Stimulated activated effector memory CD8-positive, alpha-beta T cell treated with anti-CD3 and anti-CD28 coated beads, Interleukin-12 subunit alpha, Interleukin-12 subunit beta, amount 100 ng/mL, for 72 hours (primary cell): ENCODE measurements around the gene SDSL.

Experiments used
- ATAC-seq: fragments of 150-1000 bp; cut with Tn5 transposase; 2 replicates; pipeline ENCODE4 v1.10.0; 2021
- DNase-seq, 2 donors: peaks; one replicate each; pipeline ENCODE4 v3.0.0; 2021 to 2022; ENCODE audit warnings: low spot score in 2 of 2
- H3K27ac Mint-ChIP-seq: one replicate; pipeline ENCODE4 v1.8.0; 2022; ENCODE audit warnings: mild to moderate bottlenecking, mixed read lengths
- H3K36me3 Mint-ChIP-seq: one replicate; pipeline ENCODE4 v1.8.0; 2022; ENCODE audit warnings: mild to moderate bottlenecking, mixed read lengths
- H3K4me1 Mint-ChIP-seq: one replicate; pipeline ENCODE4 v1.8.0; 2022; ENCODE audit warnings: mixed read lengths
- H3K4me3 Mint-ChIP-seq: one replicate; pipeline ENCODE4 v1.8.0; 2022; ENCODE audit warnings: mild to moderate bottlenecking, mixed read lengths
- H3K9me3 Mint-ChIP-seq: one replicate; pipeline ENCODE4 v1.8.0; 2022; ENCODE audit warnings: mixed read lengths

Gene SDSL

DNA sequence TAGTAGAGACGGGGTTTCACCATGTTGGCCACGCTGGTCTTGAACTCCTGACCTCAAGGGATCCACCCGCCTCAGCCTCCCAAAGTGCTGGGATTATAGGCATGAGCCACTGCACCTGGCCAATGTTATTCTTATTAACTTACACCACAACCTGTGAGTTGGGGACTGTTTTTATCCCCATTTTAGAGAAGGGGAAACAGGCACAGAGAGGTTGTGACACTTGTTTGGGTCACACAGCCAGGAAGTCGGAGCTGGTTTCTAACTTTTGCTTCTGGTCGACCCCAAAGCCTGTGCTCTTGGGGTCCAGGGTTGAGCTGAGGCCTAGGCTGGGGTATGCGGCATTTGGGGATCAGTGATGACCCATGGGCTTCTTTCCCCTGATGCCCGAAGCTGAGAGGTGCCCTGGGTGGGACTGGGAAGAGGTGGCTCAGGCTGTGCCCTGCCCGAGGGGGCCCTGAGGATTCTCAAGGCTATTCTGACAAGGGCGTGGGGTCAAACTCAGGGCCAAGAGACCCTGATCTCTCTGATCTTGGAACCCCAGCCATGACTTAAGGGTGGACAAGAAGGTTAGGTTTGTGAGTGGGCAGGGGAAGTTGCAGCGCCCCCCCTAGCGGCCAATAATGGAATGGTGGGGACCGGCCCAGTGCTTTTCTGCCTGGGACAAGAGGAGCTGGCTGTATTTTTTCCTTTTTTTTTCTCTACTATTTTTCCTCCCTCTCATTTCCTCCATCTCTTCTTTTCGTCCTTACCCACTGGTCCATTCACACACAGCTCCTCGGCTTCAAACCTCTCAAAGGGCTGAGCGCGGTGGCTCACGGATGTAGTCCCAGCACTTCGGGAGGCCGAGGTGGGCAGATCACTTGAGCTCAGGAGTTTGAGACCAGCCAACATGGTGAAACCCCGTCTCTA is 3.0 kb downstream of the SDSL start:
- no peaks in the 10 kb centered on the region for H3K36me3 Mint-ChIP-seq
- H3K27ac Mint-ChIP-seq, result no peak overlapping the region
- peaks cover 7% of the 10 kb centered on the region for H3K4me1 Mint-ChIP-seq
- ATAC-seq (peak; percentile 47), DNase-seq (peak; percentile 44 to 81)
- H3K9me3 Mint-ChIP-seq, result no peaks in the 10 kb centered on the region
- H3K4me3 Mint-ChIP-seq, result no peak overlapping the region

DNA sequence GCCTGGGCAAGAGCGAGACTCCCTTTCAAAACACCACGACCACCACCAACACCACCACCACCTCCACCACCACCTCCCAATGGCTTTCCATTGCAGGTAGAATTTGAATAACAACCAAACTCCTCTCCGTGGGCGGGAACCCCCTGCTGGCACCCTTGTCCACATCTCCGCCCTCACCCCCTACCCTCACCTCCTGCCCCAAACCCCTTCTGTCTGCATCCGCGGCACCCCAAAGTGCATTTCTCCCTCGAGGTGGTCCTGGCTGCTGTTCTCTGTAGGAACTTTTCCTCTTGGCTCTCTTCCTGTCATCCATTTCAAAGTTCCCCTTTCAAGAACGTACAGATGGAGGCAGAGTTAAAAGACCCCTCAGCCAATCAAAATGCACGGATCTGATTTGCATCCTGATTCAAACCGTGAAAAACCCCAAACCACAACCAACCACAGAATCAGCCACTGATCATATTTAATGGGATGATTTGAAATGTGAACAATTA is 3.8 kb downstream of the SDSL start:
- Mint-ChIP-seq H3K4me3 (no peak overlapping the region), H3K36me3 (no peaks in the 10 kb centered on the region), H3K9me3 (no peaks in the 10 kb centered on the region), H3K27ac (no peak overlapping the region), H3K4me1 (peaks cover 7% of the 10 kb centered on the region)
- DNase-seq (no peak), ATAC-seq (no peak)

DNA sequence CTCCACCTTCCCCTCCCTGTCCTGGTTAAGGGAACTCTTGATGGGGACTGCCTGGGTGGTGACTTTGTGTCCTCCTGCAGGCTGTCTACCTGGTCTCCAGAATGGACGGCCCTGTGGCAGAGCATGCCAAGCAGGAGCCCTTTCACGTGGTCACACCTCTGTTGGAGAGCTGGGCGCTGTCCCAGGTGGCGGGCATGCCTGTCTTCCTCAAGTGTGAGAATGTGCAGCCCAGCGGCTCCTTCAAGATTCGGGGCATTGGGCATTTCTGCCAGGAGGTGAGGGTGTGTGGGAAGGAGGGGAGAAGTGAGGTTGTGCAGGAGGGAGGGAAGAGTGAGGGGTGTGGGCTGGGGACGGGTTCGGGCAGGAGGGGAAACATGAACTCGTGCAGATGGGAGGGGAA is 5.7 kb downstream of the SDSL start:
- DNase-seq, result no peak
- Mint-ChIP-seq H3K4me3 (no peak overlapping the region), H3K36me3 (no peaks in the 10 kb centered on the region), H3K4me1 (no peaks in the 10 kb centered on the region), H3K27ac (no peak overlapping the region), H3K9me3 (no peaks in the 10 kb centered on the region)
- no peak for ATAC-seq

DNA sequence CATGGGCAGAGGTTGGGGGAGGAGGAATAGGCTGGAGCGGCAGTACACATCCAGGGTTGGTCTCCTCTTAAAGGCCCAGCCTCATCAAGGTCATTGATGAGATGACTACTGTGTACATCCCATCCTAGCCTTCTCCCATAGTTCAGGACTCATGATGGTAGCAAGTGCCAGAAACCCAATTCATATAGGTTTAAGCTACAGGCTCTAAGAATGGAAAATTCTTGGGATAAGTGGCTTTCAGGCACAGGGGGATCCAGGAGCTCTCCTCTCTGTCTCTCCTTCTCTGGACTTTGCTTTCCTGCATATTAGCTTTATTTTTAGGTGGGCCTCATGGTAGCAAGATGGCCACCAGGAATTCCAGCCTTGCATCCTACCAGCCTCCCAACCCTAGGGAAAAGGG is 6.3 kb downstream of the SDSL start:
- DNase-seq (no peak), ATAC-seq (no peak)
- Mint-ChIP-seq H3K36me3 (no peaks in the 10 kb centered on the region), H3K4me1 (no peaks in the 10 kb centered on the region), H3K9me3 (no peaks in the 10 kb centered on the region), H3K27ac (no peak overlapping the region), H3K4me3 (no peak overlapping the region)

DNA sequence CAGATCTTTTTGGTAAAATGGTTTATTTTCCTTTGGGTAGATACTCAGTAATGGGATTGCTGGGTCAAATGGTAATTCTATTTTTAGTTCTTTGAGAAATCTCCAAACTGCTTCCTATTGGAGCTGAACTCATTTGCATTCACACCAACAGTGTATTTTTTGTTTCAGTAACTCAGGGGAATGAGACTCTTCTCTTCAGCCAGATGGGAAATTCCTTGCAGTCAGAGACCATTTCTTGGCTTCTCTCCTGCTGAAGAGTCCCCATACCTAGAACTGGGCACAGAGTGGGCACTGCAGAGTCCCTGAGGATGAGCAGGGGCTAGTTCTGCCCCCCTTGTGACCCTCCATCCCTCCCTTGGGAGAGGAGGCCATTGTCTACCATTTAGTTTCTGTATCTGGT is 10.8 kb downstream of the SDSL start:
- no peak for ATAC-seq
- DNase-seq, result no peak
- Mint-ChIP-seq H3K4me3 (no peak overlapping the region), H3K27ac (no peak overlapping the region), H3K4me1 (no peaks in the 10 kb centered on the region), H3K9me3 (no peaks in the 10 kb centered on the region), H3K36me3 (no peaks in the 10 kb centered on the region)

DNA sequence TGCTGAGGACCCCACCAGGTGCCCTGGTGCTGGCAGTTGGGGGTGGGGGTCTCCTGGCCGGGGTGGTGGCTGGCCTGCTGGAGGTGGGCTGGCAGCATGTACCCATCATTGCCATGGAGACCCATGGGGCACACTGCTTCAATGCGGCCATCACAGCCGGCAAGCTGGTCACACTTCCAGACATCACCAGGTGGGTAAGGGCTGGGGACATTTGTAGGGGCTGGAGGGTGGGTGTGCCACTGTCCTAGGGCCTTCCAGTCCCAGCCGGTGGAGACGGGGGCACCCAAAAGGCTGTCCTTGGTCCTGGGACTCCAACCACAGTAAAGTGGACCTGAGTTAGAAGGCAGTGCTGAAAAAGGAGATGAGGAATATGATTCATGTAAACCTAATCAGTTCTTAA is 13.2 kb downstream of the SDSL start:
- H3K27ac Mint-ChIP-seq, result no peak overlapping the region
- DNase-seq, result no peak
- no peaks in the 10 kb centered on the region for H3K4me1 Mint-ChIP-seq
- H3K36me3 Mint-ChIP-seq, result no peaks in the 10 kb centered on the region
- H3K4me3 Mint-ChIP-seq, result no peak overlapping the region
- no peak for ATAC-seq
- H3K9me3 Mint-ChIP-seq, result no peaks in the 10 kb centered on the region

DNA sequence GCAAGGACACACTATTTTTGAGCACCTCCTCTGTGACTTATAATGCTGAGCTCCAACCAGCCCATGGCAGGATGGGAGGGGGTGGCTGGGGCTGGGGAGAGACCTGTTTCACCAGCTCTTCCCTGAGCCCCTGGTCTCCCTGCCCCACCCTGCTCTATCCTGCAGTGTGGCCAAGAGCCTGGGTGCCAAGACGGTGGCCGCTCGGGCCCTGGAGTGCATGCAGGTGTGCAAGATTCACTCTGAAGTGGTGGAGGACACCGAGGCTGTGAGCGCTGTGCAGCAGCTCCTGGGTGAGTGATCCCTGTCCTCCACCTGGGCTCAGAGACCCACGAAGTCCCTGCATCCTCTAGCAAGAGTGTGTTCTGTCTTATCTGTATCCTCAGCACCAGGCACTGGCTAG is 14.4 kb downstream of the SDSL start:
- Mint-ChIP-seq H3K27ac (no peak overlapping the region), H3K36me3 (no peaks in the 10 kb centered on the region), H3K4me3 (no peak overlapping the region), H3K4me1 (no peaks in the 10 kb centered on the region), H3K9me3 (no peaks in the 10 kb centered on the region)
- ATAC-seq (peak; percentile 4), DNase-seq (no peak)

DNA sequence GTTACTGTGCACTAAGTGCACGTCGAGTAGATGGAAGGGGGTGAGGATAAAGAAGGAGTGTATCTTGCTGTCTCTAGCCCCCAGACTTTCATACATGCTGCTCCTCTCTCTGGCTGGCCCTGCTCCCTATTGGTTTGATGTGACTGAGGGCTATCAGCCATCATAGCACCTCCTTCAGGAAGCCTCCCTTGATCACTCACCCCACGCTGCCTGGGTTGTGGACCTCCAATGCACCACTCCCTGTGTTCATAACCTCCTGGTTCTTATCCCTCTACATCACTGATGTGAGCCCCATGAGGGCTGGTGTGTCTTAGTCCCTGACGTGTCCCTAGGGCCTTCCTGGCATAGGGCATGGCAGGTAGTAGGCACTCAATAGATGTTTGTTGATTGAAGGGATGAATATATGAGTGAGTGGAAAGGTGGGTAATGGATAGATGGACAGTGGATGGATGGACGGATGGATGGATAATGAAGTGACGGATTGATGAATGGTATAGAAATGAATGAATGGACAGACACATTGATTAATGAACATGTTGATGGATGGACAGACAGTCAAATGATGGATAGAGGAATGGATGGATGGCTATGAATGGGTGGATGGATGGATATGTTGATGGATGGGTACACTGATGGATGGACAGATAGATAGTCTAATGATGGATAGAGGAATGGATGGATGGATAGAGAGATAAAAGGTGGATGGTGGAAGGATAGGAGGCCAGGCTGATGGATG is 15.0 kb downstream of the SDSL start:
- H3K36me3 Mint-ChIP-seq, result no peaks in the 10 kb centered on the region
- no peaks in the 10 kb centered on the region for H3K9me3 Mint-ChIP-seq
- no peak overlapping the region for H3K27ac Mint-ChIP-seq
- no peak overlapping the region for H3K4me3 Mint-ChIP-seq
- H3K4me1 Mint-ChIP-seq, result no peaks in the 10 kb centered on the region
- DNase-seq, result no peak
- peak; percentile 5 for ATAC-seq

DNA sequence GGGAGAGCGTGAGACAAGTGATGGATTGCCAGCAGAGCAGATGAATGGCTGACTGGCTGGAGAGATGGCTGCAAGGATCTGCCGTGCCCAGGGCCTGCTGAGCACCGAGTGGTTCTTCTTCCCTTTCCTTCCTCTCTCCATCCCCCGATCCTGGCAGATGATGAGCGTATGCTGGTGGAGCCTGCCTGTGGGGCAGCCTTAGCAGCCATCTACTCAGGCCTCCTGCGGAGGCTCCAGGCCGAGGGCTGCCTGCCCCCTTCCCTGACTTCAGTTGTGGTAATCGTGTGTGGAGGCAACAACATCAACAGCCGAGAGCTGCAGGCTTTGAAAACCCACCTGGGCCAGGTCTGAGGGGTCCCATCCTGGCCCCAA is 15.5 kb downstream of the SDSL start:
- Mint-ChIP-seq H3K36me3 (no peaks in the 10 kb centered on the region), H3K9me3 (no peaks in the 10 kb centered on the region), H3K27ac (no peak overlapping the region), H3K4me3 (no peak overlapping the region), H3K4me1 (no peaks in the 10 kb centered on the region)
- ATAC-seq (no peak), DNase-seq (no peak)

DNA sequence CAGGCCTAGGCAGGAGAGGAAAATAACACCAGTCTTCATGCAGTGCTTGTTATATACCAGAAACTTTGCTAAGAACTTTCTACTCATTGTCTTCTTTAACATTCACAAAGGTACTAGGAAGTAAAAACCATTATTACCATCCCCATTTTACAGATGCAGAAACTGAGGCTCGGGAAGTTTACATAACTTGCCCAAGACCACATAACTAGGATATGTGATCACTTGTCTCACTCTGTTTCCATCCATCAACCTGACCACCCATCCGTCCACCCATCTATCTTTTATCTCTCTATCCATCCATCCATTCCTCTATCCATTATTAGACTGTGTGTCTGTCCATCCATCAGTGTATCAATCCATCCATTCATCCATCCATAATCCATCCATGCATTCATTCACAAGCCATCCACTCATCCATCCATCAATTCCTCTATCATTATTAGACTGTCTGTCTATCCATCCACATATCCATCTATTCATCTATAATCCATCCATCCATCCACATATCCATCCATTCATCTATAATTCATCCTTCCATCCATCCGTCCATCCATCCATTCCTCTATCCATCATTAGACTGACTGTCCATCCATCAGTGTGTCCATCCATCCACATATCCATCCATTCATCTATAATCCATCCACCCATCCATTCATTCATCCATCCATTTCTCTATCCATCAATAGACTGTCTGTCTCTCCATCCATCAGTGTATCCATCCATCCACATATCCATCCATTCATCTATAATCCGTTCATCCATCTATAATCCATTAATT is 16.5 kb downstream of the SDSL start:
- ATAC-seq (no peak), DNase-seq (no peak)
- Mint-ChIP-seq H3K4me1 (no peaks in the 10 kb centered on the region), H3K36me3 (no peaks in the 10 kb centered on the region), H3K27ac (no peak overlapping the region), H3K4me3 (no peak overlapping the region), H3K9me3 (no peaks in the 10 kb centered on the region)

DNA sequence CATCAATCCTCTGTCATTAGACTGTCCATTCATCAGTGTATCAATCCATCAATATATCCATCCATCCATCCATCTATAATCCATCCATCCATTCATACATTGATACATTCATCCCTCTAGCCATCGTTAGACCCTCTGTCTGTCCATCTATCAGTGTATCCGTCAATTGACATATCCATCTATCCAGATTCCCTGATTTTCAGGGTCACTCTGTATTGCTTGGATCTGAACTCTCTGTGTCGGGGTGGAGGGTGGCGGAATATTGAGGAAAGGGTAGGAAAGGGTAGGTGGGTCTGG is 17.1 kb downstream of the SDSL start:
- H3K27ac Mint-ChIP-seq, result no peak overlapping the region

DNA sequence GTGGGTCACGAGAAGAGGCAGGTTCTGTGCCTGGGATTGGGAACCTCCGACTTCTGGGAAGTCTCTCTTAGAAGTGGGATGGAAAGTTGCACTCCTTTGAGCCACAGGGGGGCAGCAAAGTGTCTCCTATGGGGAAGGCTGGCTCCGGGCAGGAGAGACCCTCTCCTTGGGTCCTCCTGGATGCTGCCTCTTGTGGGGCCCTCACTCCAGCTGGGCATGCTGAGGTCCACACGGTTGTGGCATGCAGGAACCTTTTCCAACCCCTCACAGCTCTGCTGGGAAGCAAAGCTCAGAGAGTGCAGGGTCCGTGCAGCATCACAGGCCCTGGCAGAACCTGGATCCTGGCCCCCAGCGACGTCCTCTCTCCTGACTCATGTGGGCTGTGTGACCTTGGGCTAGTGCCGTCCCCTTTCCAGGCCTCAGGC is 17.4 kb downstream of the SDSL start:
- Mint-ChIP-seq H3K27ac (no peak overlapping the region), H3K4me1 (no peaks in the 10 kb centered on the region), H3K36me3 (no peaks in the 10 kb centered on the region), H3K4me3 (no peak overlapping the region), H3K9me3 (no peaks in the 10 kb centered on the region)
- DNase-seq (no peak), ATAC-seq (no peak)

More for the DNA sequence above, 17.1 kb downstream of the SDSL start:
- no peaks in the 10 kb centered on the region for H3K4me1 Mint-ChIP-seq
- H3K9me3 Mint-ChIP-seq, result no peaks in the 10 kb centered on the region
- ATAC-seq, result no peak
- no peak for DNase-seq
- H3K4me3 Mint-ChIP-seq, result no peak overlapping the region
- no peaks in the 10 kb centered on the region for H3K36me3 Mint-ChIP-seq

DNA sequence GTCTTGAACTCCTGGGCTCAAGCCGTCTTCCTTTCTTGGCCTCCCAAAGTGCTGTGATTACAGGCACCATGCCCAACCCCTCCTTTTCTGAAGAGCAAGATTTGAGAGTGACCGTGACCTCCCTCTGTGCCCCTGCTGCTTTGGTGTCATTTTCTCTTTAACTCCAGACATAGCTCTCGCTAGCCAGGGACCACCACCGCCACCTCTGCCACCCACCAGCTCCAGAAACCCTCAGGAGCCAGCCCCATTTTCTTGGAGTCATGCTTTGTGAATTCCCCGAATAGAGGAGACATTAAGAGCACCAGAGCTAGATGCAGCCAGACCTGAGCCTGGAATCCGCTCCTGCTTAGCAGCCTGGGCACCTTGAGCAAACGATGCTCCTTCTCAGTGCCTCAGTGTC is 18.2 kb downstream of the SDSL start:
- Mint-ChIP-seq H3K4me3 (no peak overlapping the region), H3K27ac (no peak overlapping the region), H3K4me1 (no peaks in the 10 kb centered on the region), H3K9me3 (peaks cover 5% of the 10 kb centered on the region), H3K36me3 (no peaks in the 10 kb centered on the region)
- DNase-seq (no peak), ATAC-seq (no peak)

DNA sequence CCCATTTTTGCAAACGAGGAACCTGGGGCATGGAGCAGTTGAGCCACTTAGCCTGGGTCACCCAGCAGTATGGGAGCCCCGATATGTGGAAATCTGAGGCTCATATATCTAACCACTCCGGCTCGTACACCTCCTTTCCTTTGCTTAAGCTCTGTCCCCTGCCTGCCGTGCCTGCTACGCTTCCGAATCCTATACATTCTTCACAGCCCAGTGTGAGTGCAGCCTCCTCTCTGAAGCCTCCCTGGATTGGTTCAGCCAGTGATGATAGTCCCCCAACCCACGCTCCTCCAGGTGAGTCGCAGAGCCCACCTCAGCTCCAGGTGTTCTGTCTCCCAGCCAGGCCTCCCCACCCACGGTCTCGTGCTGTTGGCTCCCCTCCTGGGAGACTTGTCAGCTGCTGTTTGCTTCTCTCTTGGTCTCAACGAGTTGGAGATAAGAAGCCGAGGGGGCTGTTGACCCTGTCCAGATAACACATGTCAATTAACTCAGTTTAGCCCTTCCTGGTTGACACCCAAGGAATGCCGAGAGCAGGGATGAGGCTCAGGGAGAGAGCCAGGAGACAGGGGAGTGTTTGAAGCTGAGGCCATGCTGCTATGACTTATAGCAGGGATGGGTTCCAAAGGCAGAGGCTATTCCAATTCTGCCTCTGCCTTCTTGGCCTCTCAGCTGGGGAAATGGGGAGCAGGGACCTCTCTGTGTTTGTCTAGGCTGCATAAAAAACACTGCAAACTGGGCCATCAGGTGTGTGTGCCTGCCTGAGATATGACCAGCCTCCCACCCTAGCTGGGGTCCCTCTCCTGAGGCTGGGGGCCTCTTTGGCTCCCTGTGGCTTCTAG is 19.0 kb downstream of the SDSL start:
- Mint-ChIP-seq H3K36me3 (no peaks in the 10 kb centered on the region), H3K4me1 (no peaks in the 10 kb centered on the region), H3K27ac (no peak overlapping the region), H3K4me3 (no peak overlapping the region), H3K9me3 (peaks cover 6% of the 10 kb centered on the region)
- DNase-seq, result no peak
- no peak for ATAC-seq

DNA sequence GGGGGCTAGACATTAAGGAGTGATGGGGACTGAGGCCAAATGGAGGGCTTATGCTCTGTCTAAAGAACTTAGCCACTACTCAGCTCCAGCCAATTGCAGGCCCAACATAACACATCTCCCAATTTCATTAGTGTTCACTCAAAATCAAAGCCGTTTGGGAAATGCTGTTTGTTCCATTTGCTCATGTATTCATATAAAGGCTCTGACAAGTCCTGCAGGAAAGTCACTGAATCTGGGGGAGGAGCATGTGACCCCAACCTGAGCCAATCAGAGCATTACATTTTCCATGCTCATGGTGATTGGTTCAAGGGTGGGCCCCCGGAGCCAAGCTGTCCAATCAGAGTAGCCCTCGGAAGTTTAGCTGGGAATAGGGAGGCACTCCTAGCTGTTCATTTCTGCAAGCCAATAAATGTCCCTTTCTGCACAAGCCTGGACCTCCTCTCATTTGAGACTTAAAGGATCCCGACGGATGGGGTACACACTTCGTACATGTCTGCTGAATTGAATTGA is 20.9 kb downstream of the SDSL start:
- Mint-ChIP-seq H3K27ac (no peak overlapping the region), H3K4me1 (no peaks in the 10 kb centered on the region), H3K9me3 (peaks cover 6% of the 10 kb centered on the region), H3K36me3 (no peaks in the 10 kb centered on the region), H3K4me3 (no peak overlapping the region)
- no peak for ATAC-seq
- no peak for DNase-seq
